MM.1S (cell line): Measurements from ENCODE around the gene SH2B2.

Experiments used
- DNase-seq: peaks from one replicate; pipeline ENCODE4 v3.0.0-alpha.2; 2015
- H2AFZ ChIP-seq: fragments of 300-600 bp; sonication (generic); 2 replicates; pipeline ENCODE4 v1.6.0; 2016; ENCODE audit warnings: antibody characterized with exemption, low read length
- H3F3A ChIP-seq: fragments of 300-600 bp; sonication (generic); 2 replicates; pipeline ENCODE4 v1.6.1; 2016; ENCODE audit warnings: mild to moderate bottlenecking, antibody characterized with exemption, low read length, moderate library complexity, mixed read lengths; ENCODE audit not compliant: insufficient read depth
- H3K27ac ChIP-seq: fragments of 300-600 bp; sonication (generic); 2 replicates; pipeline ENCODE4 v1.5.1; 2016; ENCODE audit warnings: mild to moderate bottlenecking, low read length
- H3K27me3 ChIP-seq: fragments of 300-600 bp; sonication (generic); replicated peaks from 2 replicates; pipeline ENCODE4 v1.6.0; 2016; ENCODE audit warnings: low read length; ENCODE audit not compliant: insufficient read depth
- H3K36me3 ChIP-seq: fragments of 300-600 bp; sonication (generic); replicated peaks from 2 replicates; pipeline ENCODE4 v1.6.1; 2016; ENCODE audit warnings: mild to moderate bottlenecking, low read length, mixed read lengths; ENCODE audit not compliant: insufficient read depth
- H3K4me1 ChIP-seq: fragments of 300-600 bp; sonication (generic); 2 replicates; pipeline ENCODE4 v1.6.1; 2016; ENCODE audit warnings: low read length, mixed read lengths
- H3K4me2 ChIP-seq: fragments of 300-600 bp; sonication (generic); 2 replicates; pipeline ENCODE4 v1.6.0; 2016; ENCODE audit warnings: low read depth, low read length
- H3K4me3 ChIP-seq: fragments of 300-600 bp; sonication (generic); 2 replicates; pipeline ENCODE4 v1.5.1; 2016; ENCODE audit warnings: low read length, mixed read lengths
- H3K79me2 ChIP-seq: fragments of 300-600 bp; sonication (generic); 2 replicates; pipeline ENCODE4 v1.6.1; 2016; ENCODE audit warnings: mixed run types, low read length, mixed read lengths
- H3K9ac ChIP-seq: fragments of 300-600 bp; sonication (generic); 2 replicates; pipeline ENCODE4 v1.6.1; 2016; ENCODE audit warnings: low read length, mixed read lengths
- H3K9me2 ChIP-seq: fragments of 300-600 bp; sonication (generic); replicated peaks from 2 replicates; pipeline ENCODE4 v1.6.1; 2016; ENCODE audit warnings: mild to moderate bottlenecking, low read length, mixed read lengths; ENCODE audit not compliant: insufficient read depth
- H3K9me3 ChIP-seq: fragments of 300-600 bp; sonication (generic); replicated peaks from 2 replicates; pipeline ENCODE4 v1.6.1; 2016; ENCODE audit warnings: mild to moderate bottlenecking, low read length, mixed read lengths; ENCODE audit not compliant: insufficient read depth
- H4K20me1 ChIP-seq: fragments of 300-600 bp; sonication (generic); 2 replicates; pipeline ENCODE4 v1.6.1; 2016; ENCODE audit warnings: mild to moderate bottlenecking, low read length, moderate library complexity, mixed read lengths; ENCODE audit not compliant: insufficient read depth
- CTCF ChIP-seq: fragments of 300-600 bp; sonication (generic); IDR thresholded peaks from 2 replicates; pipeline ENCODE4 v1.5.1; 2016; ENCODE audit warnings: antibody characterized with exemption, low read length, mixed read lengths
- EZH2 ChIP-seq: fragments of 300-600 bp; sonication (generic); optimal IDR thresholded peaks from 2 replicates; pipeline ENCODE3; 2017; ENCODE audit warnings: low read depth, mild to moderate bottlenecking, antibody characterized with exemption, low read length, mixed read lengths
- EZH2phosphoT487 ChIP-seq: fragments of 300-600 bp; sonication (generic); IDR thresholded peaks from 2 replicates; pipeline ENCODE4 v1.6.1; 2018; ENCODE audit warnings: antibody characterized with exemption, low read length

The SH2B2 gene

GRCh38 chr7:102313997-102314780 lies 27.5 kb downstream of the SH2B2 start:
- H3K9me3 ChIP-seq = no peaks in the 10 kb centered on the region
- TF ChIP-seq EZH2 (no peak), CTCF (no peak), EZH2phosphoT487 (no peak)
- H3K9me2 ChIP-seq = no peaks in the 10 kb centered on the region
- H3K27me3 ChIP-seq = no peaks in the 10 kb centered on the region
- no peaks in the 10 kb centered on the region for H4K20me1 ChIP-seq
- peaks cover 9% of the 10 kb centered on the region for H3K4me1 ChIP-seq
- no peak overlapping the region for H2AFZ ChIP-seq
- H3K36me3 ChIP-seq = peaks cover 6% of the 10 kb centered on the region; the same call in 1 of the 2 replicates
- H3K4me3 ChIP-seq = no peak overlapping the region
- H3K9ac ChIP-seq = no peak overlapping the region
- no peak overlapping the region for H3K4me2 ChIP-seq
- peaks cover 27% of the 10 kb centered on the region for H3K79me2 ChIP-seq
- H3F3A ChIP-seq = 0 out of 2 replicates have a peak, but pooled peaks cover 2% of the 10 kb centered on the region
- DNase-seq = no peak
- no peak overlapping the region for H3K27ac ChIP-seq

- DNase-seq = no peak
- 0 out of 2 replicates have a peak, but pooled peaks cover 5% of the 10 kb centered on the region for H3F3A ChIP-seq
- H3K79me2 ChIP-seq = peaks cover 12% of the 10 kb centered on the region; the same call in 1 of the 2 replicates
- H4K20me1 ChIP-seq = no peaks in the 10 kb centered on the region
- no peaks in the 10 kb centered on the region for H3K9me2 ChIP-seq
- H3K4me1 ChIP-seq = no peaks in the 10 kb centered on the region
- H3K27me3 ChIP-seq = no peaks in the 10 kb centered on the region
- no peak overlapping the region for H3K4me3 ChIP-seq
- H3K9ac ChIP-seq = no peak overlapping the region
- H3K4me2 ChIP-seq = no peak overlapping the region
- no peak overlapping the region for H3K27ac ChIP-seq
- TF ChIP-seq EZH2phosphoT487 (no peak), EZH2 (no peak), CTCF (no peak)
- no peak overlapping the region for H2AFZ ChIP-seq
- peaks cover 6% of the 10 kb centered on the region; the same call in 1 of the 2 replicates for H3K36me3 ChIP-seq
- no peaks in the 10 kb centered on the region for H3K9me3 ChIP-seq
Observed at GRCh38 chr7:102317231-102318059, 30.8 kb downstream of the SH2B2 start.

- H3K27ac ChIP-seq = no peak overlapping the region
- no peaks in the 10 kb centered on the region for H3K9me2 ChIP-seq
- H3K9ac ChIP-seq = no peak overlapping the region
- no peaks in the 10 kb centered on the region for H3K27me3 ChIP-seq
- 0 out of 2 replicates have a peak, but pooled peaks cover 10% of the 10 kb centered on the region for H3F3A ChIP-seq
- H3K4me3 ChIP-seq = no peak overlapping the region
- TF ChIP-seq EZH2phosphoT487 (no peak), CTCF (no peak), EZH2 (no peak)
- peaks cover 6% of the 10 kb centered on the region; the same call in 1 of the 2 replicates for H3K36me3 ChIP-seq
- peaks cover 9% of the 10 kb centered on the region; the same call in 1 of the 2 replicates for H3K79me2 ChIP-seq
- no peak overlapping the region for H2AFZ ChIP-seq
- no peaks in the 10 kb centered on the region for H3K4me1 ChIP-seq
- no peak overlapping the region for H3K4me2 ChIP-seq
- H4K20me1 ChIP-seq = no peaks in the 10 kb centered on the region
- H3K9me3 ChIP-seq = no peaks in the 10 kb centered on the region
- no peak for DNase-seq
Observed at GRCh38 chr7:102318482-102318971, 31.9 kb downstream of the SH2B2 start.
